ENCODE data around the gene GREB1. TPM values are rescaled to one million over a fixed set of nuclear protein-coding genes. Genes with fewer than 3 reads are reported as not detected.
A peak's percentile ranks its signal among the peaks of the same experiment; 100 is the strongest.

GREB1 gene
- total RNA-seq, 2 donors from 2014 or later, result 1.1 to 2.2 TPM

GRCh38 chr2:11616851-11617415 is 83.1 kb downstream of the GREB1 start:
- ATAC-seq (no peak), DNase-seq (ENCODE audit: low spot score) (peak; percentile 13)
- no peak overlapping the region for H3K4me3 Mint-ChIP-seq
- no peaks in the 10 kb centered on the region for H3K27me3 Mint-ChIP-seq
- no peaks in the 10 kb centered on the region for H3K4me1 Mint-ChIP-seq (ENCODE audit: low read depth in 2 of 2)
- no peaks in the 10 kb centered on the region for H3K9me3 Mint-ChIP-seq
- no peak overlapping the region for H3K27ac Mint-ChIP-seq
- no peaks in the 10 kb centered on the region for H3K36me3 Mint-ChIP-seq

GRCh38 chr2:11617527-11617926 is 83.7 kb downstream of the GREB1 start:
- Mint-ChIP-seq H3K27me3 (no peaks in the 10 kb centered on the region), H3K9me3 (no peaks in the 10 kb centered on the region), H3K4me3 (no peak overlapping the region), H3K4me1 (ENCODE audit: low read depth in 2 of 2) (no peaks in the 10 kb centered on the region), H3K27ac (no peak overlapping the region), H3K36me3 (no peaks in the 10 kb centered on the region)
- DNase-seq (ENCODE audit: low spot score) (no peak), ATAC-seq (peak; percentile 21 to 30)

- Mint-ChIP-seq H3K4me3 (no peak overlapping the region), H3K4me1 (ENCODE audit: low read depth in 2 of 2) (no peaks in the 10 kb centered on the region), H3K27me3 (no peaks in the 10 kb centered on the region), H3K9me3 (no peaks in the 10 kb centered on the region), H3K36me3 (no peaks in the 10 kb centered on the region), H3K27ac (no peak overlapping the region)
- ATAC-seq, result peak; percentile 14 to 41
- peak; percentile 55 for DNase-seq (ENCODE audit: low spot score)
Measured at GRCh38 chr2:11617984-11618707, 84.3 kb downstream of the GREB1 start.

GRCh38 chr2:11618708-11619062 is 84.8 kb downstream of the GREB1 start:
- no peaks in the 10 kb centered on the region for H3K27me3 Mint-ChIP-seq
- H3K36me3 Mint-ChIP-seq, result no peaks in the 10 kb centered on the region
- no peaks in the 10 kb centered on the region for H3K9me3 Mint-ChIP-seq
- H3K4me1 Mint-ChIP-seq (ENCODE audit: low read depth in 2 of 2), result no peaks in the 10 kb centered on the region
- ATAC-seq (peak; percentile 8 to 48), DNase-seq (ENCODE audit: low spot score) (no peak)
- no peak overlapping the region for H3K27ac Mint-ChIP-seq
- no peak overlapping the region for H3K4me3 Mint-ChIP-seq

- no peaks in the 10 kb centered on the region for H3K27me3 Mint-ChIP-seq
- ATAC-seq (no peak), DNase-seq (ENCODE audit: low spot score) (no peak)
- H3K4me1 Mint-ChIP-seq (ENCODE audit: low read depth in 2 of 2), result no peaks in the 10 kb centered on the region
- no peaks in the 10 kb centered on the region for H3K9me3 Mint-ChIP-seq
- no peak overlapping the region for H3K4me3 Mint-ChIP-seq
- no peak overlapping the region for H3K27ac Mint-ChIP-seq
- H3K36me3 Mint-ChIP-seq, result no peaks in the 10 kb centered on the region
Measured at GRCh38 chr2:11621410-11621809, 87.6 kb downstream of the GREB1 start.

GRCh38 chr2:11622611-11623010 is 88.8 kb downstream of the GREB1 start:
- Mint-ChIP-seq H3K4me3 (no peak overlapping the region), H3K27ac (no peak overlapping the region), H3K27me3 (no peaks in the 10 kb centered on the region), H3K36me3 (no peaks in the 10 kb centered on the region), H3K9me3 (no peaks in the 10 kb centered on the region), H3K4me1 (ENCODE audit: low read depth in 2 of 2) (no peaks in the 10 kb centered on the region)
- DNase-seq (ENCODE audit: low spot score), result peak; percentile 44
- ATAC-seq, result no peak

- H3K9me3 Mint-ChIP-seq, result no peaks in the 10 kb centered on the region
- no peaks in the 10 kb centered on the region for H3K36me3 Mint-ChIP-seq
- H3K4me3 Mint-ChIP-seq, result no peak overlapping the region
- no peaks in the 10 kb centered on the region for H3K27me3 Mint-ChIP-seq
- DNase-seq (ENCODE audit: low spot score), result peak; percentile 10
- no peak for ATAC-seq
- H3K4me1 Mint-ChIP-seq (ENCODE audit: low read depth in 2 of 2), result no peaks in the 10 kb centered on the region
- H3K27ac Mint-ChIP-seq, result no peak overlapping the region
Measured at GRCh38 chr2:11624893-11625292, 91.0 kb downstream of the GREB1 start.

- DNase-seq (ENCODE audit: low spot score) (no peak), ATAC-seq (no peak)
- Mint-ChIP-seq H3K9me3 (no peaks in the 10 kb centered on the region), H3K4me3 (no peak overlapping the region), H3K4me1 (ENCODE audit: low read depth in 2 of 2) (no peaks in the 10 kb centered on the region), H3K27me3 (no peaks in the 10 kb centered on the region), H3K27ac (no peak overlapping the region), H3K36me3 (no peaks in the 10 kb centered on the region)
Measured at GRCh38 chr2:11625671-11626070, 91.8 kb downstream of the GREB1 start.

- Mint-ChIP-seq H3K36me3 (no peaks in the 10 kb centered on the region), H3K4me3 (no peak overlapping the region), H3K27ac (no peak overlapping the region), H3K4me1 (ENCODE audit: low read depth in 2 of 2) (no peaks in the 10 kb centered on the region), H3K9me3 (no peaks in the 10 kb centered on the region), H3K27me3 (no peaks in the 10 kb centered on the region)
- ATAC-seq (no peak), DNase-seq (ENCODE audit: low spot score) (no peak)
Measured at GRCh38 chr2:11628675-11629074, 94.8 kb downstream of the GREB1 start.

GRCh38 chr2:11629215-11629614 is 95.4 kb downstream of the GREB1 start:
- H3K27me3 Mint-ChIP-seq, result no peaks in the 10 kb centered on the region
- no peaks in the 10 kb centered on the region for H3K36me3 Mint-ChIP-seq
- H3K9me3 Mint-ChIP-seq, result no peaks in the 10 kb centered on the region
- H3K4me1 Mint-ChIP-seq (ENCODE audit: low read depth in 2 of 2), result no peaks in the 10 kb centered on the region
- no peak for DNase-seq (ENCODE audit: low spot score)
- no peak for ATAC-seq
- no peak overlapping the region for H3K27ac Mint-ChIP-seq
- no peak overlapping the region for H3K4me3 Mint-ChIP-seq

GRCh38 chr2:11629851-11630250 is 96.0 kb downstream of the GREB1 start:
- Mint-ChIP-seq H3K27me3 (no peaks in the 10 kb centered on the region), H3K4me3 (no peak overlapping the region), H3K9me3 (no peaks in the 10 kb centered on the region), H3K4me1 (ENCODE audit: low read depth in 2 of 2) (no peaks in the 10 kb centered on the region), H3K27ac (no peak overlapping the region), H3K36me3 (no peaks in the 10 kb centered on the region)
- DNase-seq (ENCODE audit: low spot score), result no peak
- ATAC-seq, result no peak

GRCh38 chr2:11630855-11631254 is 97.0 kb downstream of the GREB1 start:
- Mint-ChIP-seq H3K27me3 (no peaks in the 10 kb centered on the region), H3K27ac (no peak overlapping the region), H3K9me3 (no peaks in the 10 kb centered on the region), H3K36me3 (no peaks in the 10 kb centered on the region), H3K4me1 (ENCODE audit: low read depth in 2 of 2) (no peaks in the 10 kb centered on the region), H3K4me3 (no peak overlapping the region)
- DNase-seq (ENCODE audit: low spot score) (no peak), ATAC-seq (no peak)

GRCh38 chr2:11631462-11631861 is 97.6 kb downstream of the GREB1 start:
- no peak for DNase-seq (ENCODE audit: low spot score)
- Mint-ChIP-seq H3K36me3 (no peaks in the 10 kb centered on the region), H3K27me3 (no peaks in the 10 kb centered on the region), H3K4me1 (ENCODE audit: low read depth in 2 of 2) (no peaks in the 10 kb centered on the region), H3K9me3 (no peaks in the 10 kb centered on the region), H3K4me3 (no peak overlapping the region), H3K27ac (no peak overlapping the region)
- no peak for ATAC-seq

- Mint-ChIP-seq H3K4me1 (ENCODE audit: low read depth in 2 of 2) (no peaks in the 10 kb centered on the region), H3K27me3 (no peaks in the 10 kb centered on the region), H3K9me3 (no peaks in the 10 kb centered on the region), H3K36me3 (no peaks in the 10 kb centered on the region), H3K27ac (no peak overlapping the region), H3K4me3 (no peak overlapping the region)
- ATAC-seq (no peak), DNase-seq (ENCODE audit: low spot score) (no peak)
Measured at GRCh38 chr2:11633923-11634478, 100.2 kb downstream of the GREB1 start.
